ENCODE measurements around the gene PACS1.

DNA sequence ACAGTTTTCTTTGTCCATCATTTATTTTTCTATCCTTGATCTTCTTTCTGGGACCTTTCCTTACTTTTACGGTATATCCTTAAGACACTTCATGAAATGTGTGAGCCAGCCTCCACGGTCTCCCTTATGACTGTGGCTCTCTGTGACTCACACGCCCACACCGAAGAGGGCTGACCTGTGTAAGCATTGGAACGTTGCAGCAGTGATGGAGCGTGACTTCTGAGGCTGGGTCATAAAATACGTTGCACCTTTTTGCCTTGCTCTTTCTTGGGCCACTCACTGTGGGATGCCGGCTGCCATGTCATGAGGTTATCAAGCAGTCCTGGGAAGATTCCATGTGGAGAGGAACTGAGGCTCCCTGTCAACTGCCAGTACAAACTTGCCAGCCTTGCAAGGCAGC lies 102.1 kb downstream of the PACS1 start:
- TF ChIP-seq, protein P1, sequence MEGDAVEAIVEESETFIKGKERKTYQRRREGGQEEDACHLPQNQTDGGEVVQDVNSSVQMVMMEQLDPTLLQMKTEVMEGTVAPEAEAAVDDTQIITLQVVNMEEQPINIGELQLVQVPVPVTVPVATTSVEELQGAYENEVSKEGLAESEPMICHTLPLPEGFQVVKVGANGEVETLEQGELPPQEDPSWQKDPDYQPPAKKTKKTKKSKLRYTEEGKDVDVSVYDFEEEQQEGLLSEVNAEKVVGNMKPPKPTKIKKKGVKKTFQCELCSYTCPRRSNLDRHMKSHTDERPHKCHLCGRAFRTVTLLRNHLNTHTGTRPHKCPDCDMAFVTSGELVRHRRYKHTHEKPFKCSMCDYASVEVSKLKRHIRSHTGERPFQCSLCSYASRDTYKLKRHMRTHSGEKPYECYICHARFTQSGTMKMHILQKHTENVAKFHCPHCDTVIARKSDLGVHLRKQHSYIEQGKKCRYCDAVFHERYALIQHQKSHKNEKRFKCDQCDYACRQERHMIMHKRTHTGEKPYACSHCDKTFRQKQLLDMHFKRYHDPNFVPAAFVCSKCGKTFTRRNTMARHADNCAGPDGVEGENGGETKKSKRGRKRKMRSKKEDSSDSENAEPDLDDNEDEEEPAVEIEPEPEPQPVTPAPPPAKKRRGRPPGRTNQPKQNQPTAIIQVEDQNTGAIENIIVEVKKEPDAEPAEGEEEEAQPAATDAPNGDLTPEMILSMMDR (IDR thresholded peaks at IDR 0.05), result no peak
- TF ChIP-seq MEF2A (IDR thresholded peaks at IDR 0.05; ENCODE audit: borderline replicate concordance, low read depth), result no peak

Data from SK-N-SH (cell line).